GM23338 (cell line): ENCODE data around the gene KIFC3. TPM values are rescaled to one million over a fixed set of nuclear protein-coding genes. Genes with fewer than 3 reads are reported as not detected.
A peak's percentile ranks its signal among the peaks of the same experiment; 100 is the strongest.

ENCODE experiments used
- ATAC-seq: fragments of 200-7000 bp; cut with Tn5 transposase; 3 replicates; pipeline ENCODE4 v1.9.1; 2020
- DNase-seq: peaks from one replicate; pipeline ENCODE4 v3.0.0-alpha.2; 2015; ENCODE audit warnings: low spot score
- H2AFZ ChIP-seq: fragments of 200-600 bp; sonication (generic); 2 replicates; pipeline ENCODE4 v1.8.0; 2016; ENCODE audit warnings: antibody characterized with exemption, mild to moderate bottlenecking, moderate library complexity
- H3F3A ChIP-seq: fragments of 200-600 bp; sonication (generic); replicated peaks from 2 replicates; pipeline ENCODE4 v1.8.0; 2017; ENCODE audit warnings: antibody characterized with exemption, mixed run types, low read depth
- H3K27ac ChIP-seq: fragments of 200-600 bp; sonication (generic); 2 replicates; pipeline ENCODE4 v1.6.1; 2016; ENCODE audit warnings: low read depth
- H3K27me3 ChIP-seq: fragments of 200-600 bp; sonication (generic); 2 replicates; pipeline ENCODE4 v1.8.0; 2016; ENCODE audit warnings: mild to moderate bottlenecking, mixed run types, moderate library complexity; ENCODE audit not compliant: insufficient read depth
- H3K36me3 ChIP-seq: fragments of 200-600 bp; sonication (generic); 2 replicates; pipeline ENCODE4 v1.8.0; 2016; ENCODE audit warnings: mild to moderate bottlenecking; ENCODE audit not compliant: insufficient read depth
- H3K4me1 ChIP-seq: fragments of 200-600 bp; sonication (generic); 2 replicates; pipeline ENCODE4 v1.8.0; 2016; ENCODE audit warnings: mild to moderate bottlenecking, moderate library complexity; ENCODE audit not compliant: insufficient read depth
- H3K4me2 ChIP-seq: fragments of 200-600 bp; sonication (generic); 2 replicates; pipeline ENCODE4 v1.7.1; 2017; ENCODE audit warnings: mixed run types
- H3K4me3 ChIP-seq: fragments of 200-600 bp; sonication (generic); 2 replicates; pipeline ENCODE4 v1.6.1; 2016; ENCODE audit warnings: mixed run types
- H3K79me2 ChIP-seq: fragments of 200-600 bp; sonication (generic); replicated peaks from 2 replicates; pipeline ENCODE4 v1.8.0; 2017; ENCODE audit warnings: mild to moderate bottlenecking; ENCODE audit not compliant: insufficient read depth
- H3K9me2 ChIP-seq: fragments of 200-600 bp; sonication (generic); 2 replicates; pipeline ENCODE4 v1.8.0; 2017; ENCODE audit not compliant: insufficient read depth
- H4K20me1 ChIP-seq: fragments of 200-600 bp; sonication (generic); replicated peaks from 2 replicates; pipeline ENCODE4 v1.8.0; 2017; ENCODE audit warnings: mild to moderate bottlenecking; ENCODE audit not compliant: insufficient read depth
- H3K27ac Mint-ChIP-seq: 2 replicates; pipeline ENCODE4 v1.8.0; 2020; ENCODE audit warnings: inconsistent platforms, mild to moderate bottlenecking, moderate library complexity, mixed read lengths
- H3K27me3 Mint-ChIP-seq: 3 replicates; pipeline ENCODE4 v1.8.0; 2022; ENCODE audit warnings: low read depth, mild to moderate bottlenecking, moderate library complexity, mixed read lengths, inconsistent platforms; ENCODE audit not compliant: insufficient read depth, poor library complexity
- H3K36me3 Mint-ChIP-seq: 3 replicates; pipeline ENCODE4 v1.8.0; 2021; ENCODE audit warnings: low read depth, mild to moderate bottlenecking, inconsistent platforms, moderate library complexity, mixed read lengths
- H3K4me1 Mint-ChIP-seq: 3 replicates; pipeline ENCODE4 v1.8.0; 2020; ENCODE audit warnings: mild to moderate bottlenecking, inconsistent platforms, mixed read lengths
- H3K4me3 Mint-ChIP-seq: 3 replicates; pipeline ENCODE4 v1.8.0; 2021; ENCODE audit warnings: moderate library complexity, mild to moderate bottlenecking, inconsistent platforms, mixed read lengths
- H3K9me3 Mint-ChIP-seq: 3 replicates; pipeline ENCODE4 v1.8.0; 2020; ENCODE audit warnings: moderate library complexity, mild to moderate bottlenecking, inconsistent platforms, mixed read lengths
- EZH2phosphoT487 ChIP-seq: fragments of 200-600 bp; sonication (generic); IDR thresholded peaks from one replicate; pipeline ENCODE4 v1.8.1; 2018; ENCODE audit warnings: antibody characterized with exemption; ENCODE audit not compliant: unreplicated experiment
- polyA plus RNA-seq: library from polyadenylated mRNA; unstranded; fragments of >200 nt; fragmentation: Nextera tagmentation; extraction: Ambion mirVana; gene quantifications from 2 replicates; pipeline ENCODE4 v1.2.1, GENCODE V29; 2016
- total RNA-seq: library from RNA; depleted of rRNA; stranded (reverse); fragments of >200 nt; shearing (Covaris generic); gene quantifications from 2 replicates; pipeline ENCODE4 v1.2.3, GENCODE V29; 2014
- TF ChIP-seq, protein P1 (sequence below): IDR thresholded peaks from 2 replicates; pipeline ENCODE4 v1.6.1; 2016; ENCODE audit warnings: antibody characterized with exemption
- TF ChIP-seq, protein P2 (sequence below): fragments of 250-450 bp; sonication (Bioruptor Pico); IDR thresholded peaks from 2 replicates; pipeline ENCODE4 v1.5.0; 2020; ENCODE audit warnings: mild to moderate bottlenecking, moderate library complexity
- TF ChIP-seq, protein P3 (sequence below), 2 experiments: fragments of 200-600 bp in 1 of 2; sonication (generic) in 1 of 2; conservative IDR thresholded peaks; 2 replicates each; pipeline versions ENCODE4 v1.5.1 to v1.6.1; 2016 to 2017; ENCODE audit warnings: antibody characterized with exemption in 2 of 2, low read depth in 2 of 2, mild to moderate bottlenecking in 2 of 2, moderate library complexity in 1 of 2

Gene KIFC3
- total and polyA plus RNA-seq, 2 experiments from 2014 or later: 4.4 to 12.5 TPM

DNA sequence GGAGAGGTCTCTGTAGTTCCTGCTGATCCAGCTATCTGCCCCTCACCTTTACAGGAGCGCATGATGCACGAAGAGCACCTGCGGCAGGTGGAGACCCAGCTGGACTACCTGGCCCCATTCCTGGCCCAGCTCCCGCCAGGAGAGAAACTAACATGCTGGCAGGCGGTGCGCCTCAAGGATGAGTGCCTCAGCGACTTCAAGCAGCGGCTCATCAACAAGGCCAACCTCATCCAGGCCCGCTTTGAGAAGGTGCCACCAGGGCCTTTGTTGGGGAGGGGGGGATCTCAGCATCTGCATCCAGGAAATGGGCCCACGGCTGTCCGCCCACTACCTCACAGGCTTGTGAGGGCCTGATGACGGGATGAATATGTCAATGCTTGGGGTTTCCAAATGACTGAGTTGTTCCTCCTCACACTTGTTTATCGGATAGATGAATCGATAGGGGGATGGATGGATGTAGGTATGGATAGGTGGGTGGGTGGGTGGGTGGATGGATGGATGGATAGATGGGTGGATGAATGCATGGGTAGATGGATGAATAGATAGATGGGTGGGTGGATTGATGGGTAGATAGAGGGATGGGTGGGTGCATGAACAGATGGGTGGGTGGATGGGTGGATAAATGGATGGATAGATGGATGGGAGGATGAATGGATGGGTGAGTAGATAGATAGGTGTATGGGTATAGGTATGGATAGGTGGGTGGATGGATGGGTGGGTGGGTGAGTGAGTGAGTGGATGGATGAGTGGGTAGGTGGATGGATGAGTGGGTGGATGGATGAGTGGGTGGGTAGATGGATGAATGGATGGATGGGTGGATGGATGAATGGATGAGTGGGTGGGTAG lies 73.7 kb downstream of the KIFC3 start (continued):
- TF ChIP-seq, protein P1, sequence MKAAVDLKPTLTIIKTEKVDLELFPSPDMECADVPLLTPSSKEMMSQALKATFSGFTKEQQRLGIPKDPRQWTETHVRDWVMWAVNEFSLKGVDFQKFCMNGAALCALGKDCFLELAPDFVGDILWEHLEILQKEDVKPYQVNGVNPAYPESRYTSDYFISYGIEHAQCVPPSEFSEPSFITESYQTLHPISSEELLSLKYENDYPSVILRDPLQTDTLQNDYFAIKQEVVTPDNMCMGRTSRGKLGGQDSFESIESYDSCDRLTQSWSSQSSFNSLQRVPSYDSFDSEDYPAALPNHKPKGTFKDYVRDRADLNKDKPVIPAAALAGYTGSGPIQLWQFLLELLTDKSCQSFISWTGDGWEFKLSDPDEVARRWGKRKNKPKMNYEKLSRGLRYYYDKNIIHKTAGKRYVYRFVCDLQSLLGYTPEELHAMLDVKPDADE: no peak
- no peak for TF ChIP-seq EZH2phosphoT487

DNA sequence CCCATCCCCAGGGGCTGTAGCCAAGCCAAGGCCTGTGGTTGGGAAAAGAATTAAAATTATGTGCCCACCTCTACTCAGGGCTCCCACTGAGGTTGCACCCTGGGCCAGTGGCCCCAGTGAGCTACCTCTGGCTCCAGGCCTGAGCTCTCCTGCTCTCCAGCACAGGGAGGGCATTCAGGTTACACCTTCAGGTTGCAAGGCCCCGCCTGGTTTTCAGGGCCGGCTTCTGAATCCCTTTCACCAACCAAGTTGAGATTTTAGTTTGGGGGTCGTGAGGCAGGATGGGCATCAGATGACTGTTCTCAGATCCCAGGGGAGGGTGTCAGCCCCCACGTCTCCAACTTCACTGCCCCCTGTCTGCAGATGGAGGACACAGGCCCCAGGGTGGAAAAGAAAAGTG lies 74.7 kb downstream of the KIFC3 start:
- Histone ChIP-seq H4K20me1 (no peaks in the 10 kb centered on the region), H3K4me2 (no peak overlapping the region), H3K27ac (no peak overlapping the region), H3K9me2 (no peaks in the 10 kb centered on the region), H3K4me1 (no peaks in the 10 kb centered on the region), H3K79me2 (no peaks in the 10 kb centered on the region), H3K27me3 (no peaks in the 10 kb centered on the region), H2AFZ (no peak overlapping the region), H3F3A (no peaks in the 10 kb centered on the region), H3K36me3 (no peaks in the 10 kb centered on the region), H3K4me3 (no peak overlapping the region)
- no peaks in the 10 kb centered on the region for H3K36me3 Mint-ChIP-seq
- TF ChIP-seq, protein P2, sequence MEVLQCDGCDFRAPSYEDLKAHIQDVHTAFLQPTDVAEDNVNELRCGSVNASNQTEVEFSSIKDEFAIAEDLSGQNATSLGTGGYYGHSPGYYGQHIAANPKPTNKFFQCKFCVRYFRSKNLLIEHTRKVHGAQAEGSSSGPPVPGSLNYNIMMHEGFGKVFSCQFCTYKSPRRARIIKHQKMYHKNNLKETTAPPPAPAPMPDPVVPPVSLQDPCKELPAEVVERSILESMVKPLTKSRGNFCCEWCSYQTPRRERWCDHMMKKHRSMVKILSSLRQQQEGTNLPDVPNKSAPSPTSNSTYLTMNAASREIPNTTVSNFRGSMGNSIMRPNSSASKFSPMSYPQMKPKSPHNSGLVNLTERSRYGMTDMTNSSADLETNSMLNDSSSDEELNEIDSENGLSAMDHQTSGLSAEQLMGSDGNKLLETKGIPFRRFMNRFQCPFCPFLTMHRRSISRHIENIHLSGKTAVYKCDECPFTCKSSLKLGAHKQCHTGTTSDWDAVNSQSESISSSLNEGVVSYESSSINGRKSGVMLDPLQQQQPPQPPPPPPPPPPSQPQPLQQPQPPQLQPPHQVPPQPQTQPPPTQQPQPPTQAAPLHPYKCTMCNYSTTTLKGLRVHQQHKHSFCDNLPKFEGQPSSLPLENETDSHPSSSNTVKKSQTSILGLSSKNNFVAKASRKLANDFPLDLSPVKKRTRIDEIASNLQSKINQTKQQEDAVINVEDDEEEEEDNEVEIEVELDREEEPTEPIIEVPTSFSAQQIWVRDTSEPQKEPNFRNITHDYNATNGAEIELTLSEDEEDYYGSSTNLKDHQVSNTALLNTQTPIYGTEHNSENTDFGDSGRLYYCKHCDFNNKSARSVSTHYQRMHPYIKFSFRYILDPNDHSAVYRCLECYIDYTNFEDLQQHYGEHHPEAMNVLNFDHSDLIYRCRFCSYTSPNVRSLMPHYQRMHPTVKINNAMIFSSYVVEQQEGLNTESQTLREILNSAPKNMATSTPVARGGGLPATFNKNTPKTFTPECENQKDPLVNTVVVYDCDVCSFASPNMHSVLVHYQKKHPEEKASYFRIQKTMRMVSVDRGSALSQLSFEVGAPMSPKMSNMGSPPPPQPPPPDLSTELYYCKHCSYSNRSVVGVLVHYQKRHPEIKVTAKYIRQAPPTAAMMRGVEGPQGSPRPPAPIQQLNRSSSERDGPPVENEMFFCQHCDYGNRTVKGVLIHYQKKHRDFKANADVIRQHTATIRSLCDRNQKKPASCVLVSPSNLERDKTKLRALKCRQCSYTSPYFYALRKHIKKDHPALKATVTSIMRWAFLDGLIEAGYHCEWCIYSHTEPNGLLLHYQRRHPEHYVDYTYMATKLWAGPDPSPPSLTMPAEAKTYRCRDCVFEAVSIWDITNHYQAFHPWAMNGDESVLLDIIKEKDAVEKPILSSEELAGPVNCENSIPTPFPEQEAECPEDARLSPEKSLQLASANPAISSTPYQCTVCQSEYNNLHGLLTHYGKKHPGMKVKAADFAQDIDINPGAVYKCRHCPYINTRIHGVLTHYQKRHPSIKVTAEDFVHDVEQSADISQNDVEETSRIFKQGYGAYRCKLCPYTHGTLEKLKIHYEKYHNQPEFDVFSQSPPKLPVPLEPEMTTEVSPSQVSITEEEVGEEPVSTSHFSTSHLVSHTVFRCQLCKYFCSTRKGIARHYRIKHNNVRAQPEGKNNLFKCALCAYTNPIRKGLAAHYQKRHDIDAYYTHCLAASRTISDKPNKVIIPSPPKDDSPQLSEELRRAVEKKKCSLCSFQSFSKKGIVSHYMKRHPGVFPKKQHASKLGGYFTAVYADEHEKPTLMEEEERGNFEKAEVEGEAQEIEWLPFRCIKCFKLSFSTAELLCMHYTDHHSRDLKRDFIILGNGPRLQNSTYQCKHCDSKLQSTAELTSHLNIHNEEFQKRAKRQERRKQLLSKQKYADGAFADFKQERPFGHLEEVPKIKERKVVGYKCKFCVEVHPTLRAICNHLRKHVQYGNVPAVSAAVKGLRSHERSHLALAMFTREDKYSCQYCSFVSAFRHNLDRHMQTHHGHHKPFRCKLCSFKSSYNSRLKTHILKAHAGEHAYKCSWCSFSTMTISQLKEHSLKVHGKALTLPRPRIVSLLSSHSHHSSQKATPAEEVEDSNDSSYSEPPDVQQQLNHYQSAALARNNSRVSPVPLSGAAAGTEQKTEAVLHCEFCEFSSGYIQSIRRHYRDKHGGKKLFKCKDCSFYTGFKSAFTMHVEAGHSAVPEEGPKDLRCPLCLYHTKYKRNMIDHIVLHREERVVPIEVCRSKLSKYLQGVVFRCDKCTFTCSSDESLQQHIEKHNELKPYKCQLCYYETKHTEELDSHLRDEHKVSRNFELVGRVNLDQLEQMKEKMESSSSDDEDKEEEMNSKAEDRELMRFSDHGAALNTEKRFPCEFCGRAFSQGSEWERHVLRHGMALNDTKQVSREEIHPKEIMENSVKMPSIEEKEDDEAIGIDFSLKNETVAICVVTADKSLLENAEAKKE: no peak
- TF ChIP-seq, protein P3, sequence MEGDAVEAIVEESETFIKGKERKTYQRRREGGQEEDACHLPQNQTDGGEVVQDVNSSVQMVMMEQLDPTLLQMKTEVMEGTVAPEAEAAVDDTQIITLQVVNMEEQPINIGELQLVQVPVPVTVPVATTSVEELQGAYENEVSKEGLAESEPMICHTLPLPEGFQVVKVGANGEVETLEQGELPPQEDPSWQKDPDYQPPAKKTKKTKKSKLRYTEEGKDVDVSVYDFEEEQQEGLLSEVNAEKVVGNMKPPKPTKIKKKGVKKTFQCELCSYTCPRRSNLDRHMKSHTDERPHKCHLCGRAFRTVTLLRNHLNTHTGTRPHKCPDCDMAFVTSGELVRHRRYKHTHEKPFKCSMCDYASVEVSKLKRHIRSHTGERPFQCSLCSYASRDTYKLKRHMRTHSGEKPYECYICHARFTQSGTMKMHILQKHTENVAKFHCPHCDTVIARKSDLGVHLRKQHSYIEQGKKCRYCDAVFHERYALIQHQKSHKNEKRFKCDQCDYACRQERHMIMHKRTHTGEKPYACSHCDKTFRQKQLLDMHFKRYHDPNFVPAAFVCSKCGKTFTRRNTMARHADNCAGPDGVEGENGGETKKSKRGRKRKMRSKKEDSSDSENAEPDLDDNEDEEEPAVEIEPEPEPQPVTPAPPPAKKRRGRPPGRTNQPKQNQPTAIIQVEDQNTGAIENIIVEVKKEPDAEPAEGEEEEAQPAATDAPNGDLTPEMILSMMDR (conservative IDR thresholded peaks at IDR 0.05; ENCODE audit: low read depth in 2 of 2): peak; percentile 28 to 33; a peak in 3 of 4 replicates
- H3K4me1 Mint-ChIP-seq: no peaks in the 10 kb centered on the region
- H3K4me3 Mint-ChIP-seq: no peak overlapping the region
- no peak; the same call in 2 of the 3 replicates for ATAC-seq
- no peak overlapping the region for H3K27ac Mint-ChIP-seq
- no peak for DNase-seq
- no peaks in the 10 kb centered on the region; the same call in 2 of the 3 replicates for H3K9me3 Mint-ChIP-seq
- peaks cover 4% of the 10 kb centered on the region for H3K27me3 Mint-ChIP-seq
